ENCODE results near the gene SNAPC4.

The SNAPC4 gene

GRCh38 chr9:136391737-136392537, 8.0 kb downstream of the SNAPC4 start:
- no peak for DNase-seq

DNA sequence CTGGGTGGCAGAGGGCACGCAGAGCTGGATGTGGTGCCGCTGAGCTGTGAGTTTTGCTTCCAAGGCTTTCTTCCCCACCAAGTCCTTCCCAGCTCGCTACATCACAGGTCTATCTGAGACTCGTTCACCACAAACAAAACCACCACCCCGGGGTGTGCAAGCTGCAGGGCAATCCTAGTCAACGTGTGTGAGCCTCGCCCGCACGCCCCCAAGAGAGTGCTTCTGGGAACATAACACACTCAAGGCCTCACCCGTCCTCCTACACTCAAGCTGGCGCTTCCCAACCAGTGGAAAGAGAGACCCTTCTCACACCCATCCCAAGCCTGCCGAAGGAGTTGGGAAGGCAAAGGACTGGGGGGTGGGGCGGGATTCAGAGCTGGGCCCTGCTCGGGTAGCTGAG, 10.6 kb downstream of the SNAPC4 start:
- DNase-seq = no peak

GRCh38 chr9:136387217-136387616, 12.8 kb downstream of the SNAPC4 start:
- no peak for DNase-seq

GRCh38 chr9:136386018-136386417, 14.0 kb downstream of the SNAPC4 start:
- DNase-seq = no peak

- no peak for DNase-seq
These were observed 15.0 kb downstream of the SNAPC4 start for GRCh38 chr9:136385015-136385414.

- no peak for DNase-seq
These were observed 16.5 kb downstream of the SNAPC4 start for GRCh38 chr9:136383436-136383835.

DNA sequence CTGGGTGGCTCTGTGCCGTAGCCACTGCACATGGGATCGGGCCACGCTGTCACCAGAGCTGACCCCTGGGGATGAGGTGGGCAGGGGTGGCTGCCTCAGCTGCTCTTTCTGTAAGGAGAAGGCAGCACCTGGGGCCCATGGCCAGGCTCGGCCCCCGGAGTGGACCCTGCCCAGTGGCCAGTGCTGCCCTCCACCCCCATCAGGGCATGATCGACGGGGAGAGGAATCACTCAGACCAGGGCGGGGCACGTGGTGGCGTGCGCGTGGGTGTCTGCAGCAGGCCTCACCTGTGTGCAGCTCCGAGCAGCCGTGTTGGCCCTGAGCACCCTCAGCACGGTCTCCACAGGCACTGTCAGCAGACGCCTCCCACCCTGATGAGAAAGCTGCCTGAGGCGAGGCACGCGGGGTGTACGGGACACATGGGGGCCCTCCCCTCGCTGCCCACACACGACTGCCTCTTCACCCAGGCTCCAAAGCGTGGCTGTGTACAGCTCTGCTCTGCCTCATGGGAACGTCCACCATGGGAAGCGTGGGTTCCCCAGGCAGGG, 17.9 kb downstream of the SNAPC4 start:
- DNase-seq = no peak

DNA sequence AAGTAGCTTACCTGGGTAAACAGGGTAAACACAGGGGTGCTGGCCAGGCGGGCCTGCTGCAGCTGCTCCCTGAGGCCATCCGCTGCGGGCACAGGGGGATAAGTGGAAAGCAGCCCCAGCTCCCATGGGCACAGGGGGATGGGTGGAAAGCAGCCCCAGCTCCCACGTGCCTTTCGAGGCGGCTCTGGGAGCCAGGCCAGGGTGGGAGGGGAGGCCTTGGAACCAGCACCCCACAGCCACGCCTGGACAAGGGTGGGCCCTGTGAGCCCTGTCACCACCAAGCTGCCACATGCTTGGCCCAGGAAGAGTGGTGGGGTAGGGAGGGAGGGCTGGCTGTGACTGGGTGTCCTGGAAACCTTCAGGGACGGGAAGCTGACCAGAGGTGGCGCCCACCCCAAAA, 18.7 kb downstream of the SNAPC4 start:
- no peak for DNase-seq

GRCh38 chr9:136380381-136380780, 19.6 kb downstream of the SNAPC4 start:
- no peak for DNase-seq

DNA sequence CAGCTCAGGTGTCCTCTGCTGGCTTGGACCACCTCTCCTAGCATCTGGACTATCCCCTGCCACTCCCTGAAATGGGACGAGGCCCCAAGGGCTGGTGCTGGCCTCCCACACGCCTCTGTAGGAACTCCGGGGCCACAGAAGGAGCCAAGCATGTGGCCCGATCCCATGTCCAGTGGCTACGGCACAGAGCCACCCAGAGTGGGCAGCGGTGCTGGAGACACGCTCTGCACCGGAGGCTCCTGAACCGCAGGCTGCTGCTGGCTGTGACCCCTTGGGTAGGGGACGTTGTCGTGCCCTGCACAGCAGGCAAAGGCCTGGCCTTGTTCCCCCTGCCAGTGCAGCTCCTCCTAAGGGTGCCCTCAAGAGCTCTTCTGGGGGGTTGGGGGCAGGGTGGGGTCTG, 20.1 kb downstream of the SNAPC4 start:
- no peak for DNase-seq

DNA sequence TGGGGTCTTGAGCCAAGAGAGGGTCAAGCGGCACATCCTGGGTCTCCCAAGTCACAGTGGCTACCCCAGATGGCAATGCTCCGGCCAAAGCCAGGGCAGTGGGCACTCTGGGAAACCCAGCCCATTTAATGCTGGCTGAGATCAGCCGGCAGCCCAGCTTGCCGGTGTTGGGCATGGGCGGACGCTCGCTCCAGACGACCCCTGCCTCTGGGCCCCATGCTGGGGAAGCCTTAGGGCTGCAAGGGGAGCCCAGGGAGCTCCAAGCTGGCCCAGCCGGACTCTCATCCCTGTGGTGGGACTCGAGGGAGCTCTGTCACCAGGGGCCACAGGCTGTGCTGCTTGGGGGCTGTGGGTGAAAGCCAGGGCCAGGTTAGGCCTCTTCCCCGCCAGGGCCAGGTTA, 20.6 kb downstream of the SNAPC4 start:
- no peak for DNase-seq

DNA sequence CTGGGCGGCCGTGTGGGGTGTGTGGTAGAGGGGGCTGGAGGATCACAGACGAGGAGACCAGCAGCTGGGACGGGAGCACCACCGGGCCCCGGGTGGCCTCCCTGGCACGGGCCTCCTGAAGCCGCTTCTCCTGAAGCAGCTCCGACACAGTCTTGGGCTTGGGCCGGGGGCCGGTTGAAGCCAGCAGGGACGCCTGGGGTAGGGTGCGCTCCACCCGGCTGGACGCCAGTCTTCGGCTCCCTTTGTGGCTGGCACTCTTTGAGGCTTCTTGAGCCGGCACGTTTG, 21.0 kb downstream of the SNAPC4 start:
- no peak for DNase-seq

DNA sequence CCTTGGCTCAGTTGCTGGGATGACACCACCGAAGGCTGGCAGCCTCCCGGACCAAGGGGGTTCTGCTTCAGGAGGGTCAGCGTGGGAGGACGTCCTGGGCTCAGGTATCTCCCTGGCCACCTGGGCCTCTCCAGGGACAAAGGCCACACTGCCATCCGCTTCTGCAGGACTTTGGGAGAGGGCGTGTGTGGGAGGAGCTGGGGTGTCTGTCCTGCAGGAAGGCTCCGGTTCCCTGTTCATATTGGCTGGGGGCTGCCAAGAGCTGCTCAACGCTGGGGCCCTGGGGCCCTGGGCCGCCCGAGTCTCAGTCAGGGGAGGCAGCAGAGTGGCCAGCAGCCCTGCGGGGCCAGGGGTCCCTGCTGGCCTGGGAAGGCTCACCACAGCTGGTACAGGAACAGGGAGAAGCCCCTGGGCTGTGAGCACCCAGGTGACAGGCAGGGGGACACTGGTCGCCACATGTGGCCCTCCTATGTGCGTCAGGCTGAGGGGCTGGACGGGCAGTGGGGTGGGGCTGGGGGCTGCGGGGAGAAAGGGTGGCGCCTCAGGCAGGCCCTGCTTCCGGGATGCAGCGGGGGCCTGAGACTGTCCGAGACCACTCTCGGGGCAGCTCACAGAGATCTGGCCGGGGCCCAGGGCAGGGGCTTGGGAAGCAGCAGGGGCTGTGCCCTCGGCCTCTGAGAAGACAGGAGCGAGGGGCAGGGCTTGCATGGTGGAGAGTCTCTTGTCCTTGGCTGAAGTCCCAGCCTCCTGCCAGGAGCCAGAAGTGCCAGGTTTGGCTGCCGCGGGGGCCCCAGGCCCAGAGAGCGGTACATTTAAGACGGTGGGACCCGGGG, 21.6 kb downstream of the SNAPC4 start:
- no peak for DNase-seq

DNA sequence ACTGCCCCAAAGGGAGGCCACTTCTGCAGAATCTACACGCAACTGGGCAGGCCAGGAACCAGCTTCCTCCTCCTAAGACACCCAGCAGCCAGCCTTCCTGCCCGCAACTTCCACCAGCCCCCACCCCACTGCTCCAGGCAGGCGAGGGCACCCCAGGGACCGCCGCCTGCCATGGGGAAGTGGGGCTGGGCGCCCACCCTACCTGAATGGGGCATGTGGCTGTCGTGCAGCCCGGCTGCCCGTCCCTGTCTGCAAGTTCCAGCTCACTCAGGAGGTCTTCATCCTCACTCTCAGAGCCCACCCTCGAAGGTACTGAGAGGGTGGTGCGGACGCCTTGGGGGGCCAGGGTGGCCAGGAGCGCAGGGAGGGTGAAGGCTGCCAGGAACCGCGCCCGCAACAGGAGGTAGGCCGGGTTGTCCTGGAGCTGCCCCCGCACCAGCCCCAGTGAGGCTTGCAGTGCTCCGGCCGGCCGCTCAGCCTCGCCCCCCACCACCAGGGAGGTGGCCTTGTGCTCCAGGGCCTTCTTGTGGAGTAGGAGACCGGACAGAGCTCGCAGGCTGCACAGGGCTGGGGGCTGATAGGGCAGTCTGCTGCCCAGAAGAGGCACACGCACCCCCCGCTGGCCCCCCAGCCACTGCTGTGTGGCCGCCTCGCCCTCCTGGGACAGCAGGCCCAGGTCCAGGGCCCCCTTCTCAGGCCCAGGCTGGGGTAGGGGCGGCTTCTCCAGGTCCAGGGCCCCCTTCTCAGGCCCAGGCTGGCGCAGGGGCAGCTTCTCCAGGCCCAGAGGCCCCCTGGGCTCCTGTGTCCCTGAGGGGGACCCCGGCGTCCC, 22.4 kb downstream of the SNAPC4 start:
- no peak for DNase-seq

DNA sequence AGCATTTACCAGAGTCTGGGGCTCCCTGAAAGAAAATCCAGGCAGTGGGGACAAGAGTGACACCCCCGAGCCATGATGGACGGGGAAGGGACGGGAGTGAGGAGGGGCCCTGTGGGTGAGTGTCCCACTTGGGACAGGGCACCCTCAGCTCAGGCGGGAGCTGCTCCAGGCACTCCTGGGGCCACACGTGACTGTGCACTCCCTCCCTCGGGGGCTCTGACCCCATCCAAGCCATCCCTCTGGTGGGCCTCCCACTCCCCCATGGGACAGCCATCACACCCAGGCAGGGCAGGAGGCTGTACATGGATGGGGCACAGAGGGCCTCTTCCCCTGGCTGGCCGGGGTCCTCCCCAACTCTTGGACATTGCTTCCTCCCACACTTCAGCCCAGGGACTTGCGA, 23.5 kb downstream of the SNAPC4 start:
- DNase-seq = no peak

GRCh38 chr9:136375096-136375495, 24.9 kb downstream of the SNAPC4 start:
- DNase-seq = no peak

DNA sequence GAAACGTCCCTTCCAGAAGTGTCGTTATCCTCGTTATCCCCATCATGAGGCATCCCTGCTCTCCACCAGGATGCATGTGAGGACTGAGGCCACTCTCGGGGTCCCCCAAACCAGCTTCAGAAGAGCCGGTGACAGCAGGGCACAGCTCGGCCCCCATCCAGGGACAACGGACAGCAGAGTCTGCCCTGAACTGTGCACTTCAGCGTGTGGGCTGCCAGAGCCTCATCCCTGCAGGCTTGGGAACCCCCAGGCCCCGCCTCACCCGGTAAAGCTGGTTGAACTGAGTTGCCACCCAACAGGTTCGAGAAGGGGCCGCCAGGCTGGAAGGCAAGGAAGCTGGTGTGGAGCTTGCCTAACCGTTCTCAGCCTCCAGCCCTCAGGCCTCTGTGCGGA, 25.8 kb downstream of the SNAPC4 start:
- DNase-seq = no peak

GRCh38 chr9:136373300-136374182, 26.4 kb downstream of the SNAPC4 start, which contains the start of gene CARD9:
Gene CARD9, minus strand, starts transcription at chr9:136373669. Its CDS starts 1,591 bp downstream, at chr9:136372078.
- DNase-seq = no peak

DNA sequence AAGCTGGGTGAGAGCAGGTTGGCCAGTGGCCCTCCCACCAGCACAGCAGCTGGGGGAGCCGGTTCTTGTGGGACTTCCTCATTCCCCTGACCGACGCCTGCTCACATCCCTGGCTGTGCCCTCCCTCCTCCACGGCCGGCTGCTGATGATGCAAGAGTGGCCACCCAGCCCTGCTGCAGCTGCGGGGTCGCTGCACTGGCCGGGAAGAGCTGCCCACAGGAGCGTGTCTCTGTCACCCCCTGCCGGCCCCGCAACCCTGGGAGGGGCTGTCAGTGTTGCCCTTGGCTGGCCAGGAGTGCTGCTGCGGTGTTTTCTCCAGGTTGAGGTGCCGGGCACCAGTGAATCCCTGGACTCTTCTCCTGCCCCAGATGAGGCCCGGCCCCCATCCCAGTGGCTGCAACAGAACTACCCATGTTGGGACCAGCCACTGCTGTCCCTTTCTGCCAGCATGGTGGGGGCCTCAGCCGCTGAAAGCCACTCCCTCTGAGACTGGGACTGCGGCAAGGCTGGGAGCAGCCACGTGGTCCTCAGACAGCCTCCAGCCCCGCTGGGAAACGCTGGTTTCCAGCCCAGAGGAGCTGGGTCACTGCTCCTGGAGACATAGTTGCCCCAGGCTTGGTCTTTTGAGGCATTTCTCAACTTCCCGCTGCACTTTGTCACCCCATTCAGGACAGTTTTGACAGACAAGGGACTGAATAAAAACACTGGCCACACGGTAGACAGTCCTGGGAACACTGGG, 27.2 kb downstream of the SNAPC4 start:
- DNase-seq = no peak

- DNase-seq = no peak
These were observed 28.0 kb downstream of the SNAPC4 start for GRCh38 chr9:136372006-136372405.

DNA sequence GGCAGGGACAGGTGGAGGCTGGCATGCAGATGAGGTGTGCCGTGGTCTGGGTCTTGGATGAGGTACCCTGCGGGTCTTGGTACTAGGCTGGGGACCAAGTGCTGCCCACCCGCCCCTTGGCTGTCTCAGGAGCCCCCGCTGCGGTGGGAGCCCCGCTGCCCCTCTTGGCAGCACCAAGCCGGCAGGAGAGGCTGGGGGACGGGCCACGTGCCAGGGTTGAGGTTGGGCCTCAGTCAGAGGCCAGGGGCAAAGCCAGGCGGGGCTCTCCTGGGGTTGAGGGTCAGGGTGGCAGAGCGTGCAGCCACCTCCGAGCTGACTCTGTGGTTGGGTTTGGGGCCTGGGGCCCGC, 28.5 kb downstream of the SNAPC4 start:
- no peak for DNase-seq

Data from CD4-positive, alpha-beta T cell treated with Interleukin-6 for 4 hours (primary cell).